NCI-H345 treated with DMSO at 0.1 percent for 48 hours (cell line): ENCODE measurements around the gene SPDYE4.
"Not testable (repeated sequence)": the region's sequence is repeated elsewhere in the genome, so short reads cannot be mapped to it uniquely, and the experiment has no call there.

Experiments
- DNase-seq: peaks from one replicate; lab custom pipeline; 2025; ENCODE audit not compliant: unreplicated experiment; lab: John Stamatoyannopoulos, UW

SPDYE4 gene

GRCh38 chr17:8758137-8758596 is at the start of gene SPDYE4:
Gene SPDYE4, minus strand, starts transcription at chr17:8758546. Its CDS starts 164 bp downstream, at chr17:8758382.
- no peak for DNase-seq

- no peak for DNase-seq
These were observed 48.7 kb upstream of the SPDYE4 start for GRCh38 chr17:8806926-8807550.

DNA sequence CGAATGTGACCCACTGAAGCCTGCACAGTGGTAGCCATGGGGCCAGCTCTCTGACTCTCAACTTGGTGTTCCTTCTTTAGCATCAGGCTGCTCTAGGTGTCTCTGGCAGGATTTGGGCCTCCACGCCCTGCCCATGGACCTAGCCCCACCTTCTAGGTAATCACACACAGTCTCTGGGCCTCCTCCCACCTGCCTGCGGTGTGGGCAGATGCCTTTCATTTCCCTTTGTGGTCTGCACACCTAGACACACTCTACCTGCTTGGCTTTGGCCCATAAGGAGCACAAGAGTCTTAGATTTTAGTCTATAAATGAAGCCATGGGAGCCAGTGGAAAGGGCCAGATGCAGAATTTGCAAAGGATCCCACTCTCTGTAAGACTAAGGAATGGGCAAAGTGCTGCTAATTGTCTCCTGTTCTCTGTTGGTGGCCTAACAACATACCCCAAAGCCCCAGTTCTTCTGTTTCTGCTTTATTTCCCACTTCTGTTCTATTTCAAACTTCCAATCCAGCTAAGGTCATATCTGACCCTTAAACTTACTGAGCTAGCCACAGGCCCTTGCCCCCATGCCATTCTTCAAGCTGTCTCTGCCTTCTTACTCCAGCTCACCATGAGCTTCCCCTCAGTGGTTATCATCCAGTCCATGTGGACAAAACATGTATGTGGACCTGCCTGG is 48.0 kb upstream of the SPDYE4 start:
- DNase-seq, result no peak

GRCh38 chr17:8805396-8805795 is 47.0 kb upstream of the SPDYE4 start:
- DNase-seq, result not testable (repeated sequence)

GRCh38 chr17:8803531-8804420 is 45.4 kb upstream of the SPDYE4 start:
- DNase-seq, result no peak

DNA sequence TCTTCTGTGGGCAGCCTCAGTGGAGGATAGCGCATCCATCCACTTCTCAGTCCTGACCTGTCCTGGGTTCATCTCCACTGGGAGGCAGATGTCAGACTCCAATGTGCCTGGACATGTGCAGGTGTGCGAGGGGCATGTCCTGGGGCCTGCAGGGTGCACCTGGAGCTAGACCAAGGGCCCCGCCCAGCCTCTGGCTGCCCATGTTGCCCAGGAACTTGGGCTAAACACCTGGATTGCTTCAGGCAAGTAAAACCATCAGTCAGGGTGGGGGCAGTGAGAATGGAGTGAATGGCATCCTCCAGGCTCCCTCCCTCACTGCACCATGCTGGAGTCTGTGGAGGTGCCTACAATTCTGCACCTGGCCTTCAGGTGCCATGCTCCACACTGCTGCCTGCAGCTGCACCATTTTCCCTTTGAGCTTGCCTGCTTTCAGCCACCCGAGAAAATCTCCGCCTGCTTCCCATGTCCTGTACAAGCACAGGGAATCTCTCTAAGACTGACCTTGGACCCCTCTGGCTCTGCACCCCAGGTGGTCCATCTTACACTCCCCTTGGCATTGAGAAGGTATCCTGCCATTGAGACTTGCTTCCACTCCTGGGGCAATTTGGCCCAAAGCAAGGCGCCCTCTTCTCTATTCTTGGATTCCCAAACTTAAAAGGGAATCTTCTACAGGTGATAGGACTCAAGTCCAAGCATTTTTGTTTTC is 42.9 kb upstream of the SPDYE4 start:
- no peak for DNase-seq

GRCh38 chr17:8800656-8801055 is 42.3 kb upstream of the SPDYE4 start:
- DNase-seq, result no peak

- no peak for DNase-seq
These were observed 41.3 kb upstream of the SPDYE4 start for GRCh38 chr17:8799570-8800212.

GRCh38 chr17:8798846-8799569 is 40.7 kb upstream of the SPDYE4 start, which contains the start of gene MFSD6L:
Gene MFSD6L, minus strand, starts transcription at chr17:8799365. Its CDS starts 245 bp downstream, at chr17:8799120.
- peak; percentile 0 for DNase-seq

DNA sequence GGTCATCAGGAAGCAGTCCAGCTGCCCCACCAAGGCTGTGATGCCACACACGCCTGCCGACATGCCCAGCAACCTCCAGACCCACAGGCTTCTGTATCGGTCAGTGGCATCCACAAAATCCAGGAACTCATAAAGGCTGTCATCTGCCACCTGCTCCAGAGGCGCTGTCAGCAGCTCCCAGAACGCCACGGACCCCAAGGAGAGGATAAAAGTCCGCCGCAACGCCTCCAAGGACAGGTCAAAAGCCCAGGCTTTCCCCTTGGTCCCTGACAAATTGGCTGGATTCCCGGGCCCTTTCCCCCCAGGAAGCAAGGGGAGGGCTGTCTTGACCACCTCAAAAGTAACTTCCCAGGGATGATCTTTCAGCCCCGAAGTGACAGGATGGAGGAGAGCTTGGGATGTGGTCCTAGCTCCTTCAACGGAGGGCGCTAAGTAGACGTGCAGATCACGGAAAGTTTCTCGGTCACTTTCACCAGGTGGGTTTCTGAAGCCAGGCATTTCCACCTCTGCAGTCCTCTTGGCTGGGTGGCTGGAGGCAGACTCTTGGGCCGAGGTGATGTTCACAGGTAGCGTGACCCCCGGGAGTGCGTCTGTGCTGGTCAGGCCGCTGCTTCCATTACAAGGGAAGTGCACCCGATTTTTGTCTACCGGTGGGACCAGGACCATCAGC is 40.0 kb upstream of the SPDYE4 start:
- no peak for DNase-seq

- DNase-seq, result no peak
These were observed 39.4 kb upstream of the SPDYE4 start for GRCh38 chr17:8797621-8798175.

GRCh38 chr17:8794636-8795035 is 36.3 kb upstream of the SPDYE4 start:
- DNase-seq, result no peak

- DNase-seq, result no peak
These were observed 35.3 kb upstream of the SPDYE4 start for GRCh38 chr17:8793649-8794048.

DNA sequence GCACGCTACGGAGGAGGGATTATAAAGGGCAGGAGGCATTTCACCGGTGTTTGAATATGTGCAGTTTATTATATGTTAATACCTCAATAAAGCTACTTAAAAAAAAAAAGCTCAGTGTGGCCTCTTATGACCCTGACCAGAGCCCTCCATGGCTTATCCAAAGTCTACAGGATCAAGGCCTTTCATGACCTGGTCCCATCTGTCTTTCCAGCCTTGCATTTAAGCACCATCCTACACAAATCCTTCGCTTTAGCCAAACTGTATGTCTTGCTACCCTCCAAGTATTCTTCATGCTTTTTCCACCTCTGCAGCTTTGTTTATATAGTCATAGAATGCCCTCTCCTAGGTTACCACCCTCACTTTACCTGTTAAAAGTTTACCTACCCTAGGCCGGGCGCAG is 34.3 kb upstream of the SPDYE4 start:
- no peak for DNase-seq

- no peak for DNase-seq
These were observed 33.5 kb upstream of the SPDYE4 start for GRCh38 chr17:8791910-8792270.

- DNase-seq, result no peak
These were observed 33.0 kb upstream of the SPDYE4 start for GRCh38 chr17:8791248-8791909.

DNA sequence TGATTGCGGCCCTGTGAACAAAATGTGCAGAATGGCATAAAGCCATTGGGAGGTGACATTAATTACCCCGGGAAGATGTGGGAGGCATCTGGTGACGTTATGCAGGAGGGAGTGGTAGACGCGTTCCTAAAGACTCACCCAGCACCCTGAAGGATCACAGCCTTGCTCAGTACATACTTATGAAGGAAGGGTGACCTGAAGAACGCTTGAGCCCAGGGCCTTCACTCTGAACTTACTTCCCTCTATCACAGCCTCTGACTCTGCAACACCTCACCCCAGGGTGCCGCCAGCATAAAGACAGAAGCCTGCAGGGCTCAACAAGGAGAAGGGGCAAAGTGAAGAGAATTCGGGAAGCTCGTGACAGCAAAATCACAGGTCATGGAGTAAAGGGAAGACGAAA is 31.4 kb upstream of the SPDYE4 start:
- no peak for DNase-seq

GRCh38 chr17:8788998-8789397 is 30.7 kb upstream of the SPDYE4 start:
- DNase-seq, result no peak
